ENCODE measurements around the gene ANO6.

ANO6 gene

GRCh38 chr12:45434094-45434493 lies 218.2 kb downstream of the ANO6 start:
- no peak for DNase-seq

DNA sequence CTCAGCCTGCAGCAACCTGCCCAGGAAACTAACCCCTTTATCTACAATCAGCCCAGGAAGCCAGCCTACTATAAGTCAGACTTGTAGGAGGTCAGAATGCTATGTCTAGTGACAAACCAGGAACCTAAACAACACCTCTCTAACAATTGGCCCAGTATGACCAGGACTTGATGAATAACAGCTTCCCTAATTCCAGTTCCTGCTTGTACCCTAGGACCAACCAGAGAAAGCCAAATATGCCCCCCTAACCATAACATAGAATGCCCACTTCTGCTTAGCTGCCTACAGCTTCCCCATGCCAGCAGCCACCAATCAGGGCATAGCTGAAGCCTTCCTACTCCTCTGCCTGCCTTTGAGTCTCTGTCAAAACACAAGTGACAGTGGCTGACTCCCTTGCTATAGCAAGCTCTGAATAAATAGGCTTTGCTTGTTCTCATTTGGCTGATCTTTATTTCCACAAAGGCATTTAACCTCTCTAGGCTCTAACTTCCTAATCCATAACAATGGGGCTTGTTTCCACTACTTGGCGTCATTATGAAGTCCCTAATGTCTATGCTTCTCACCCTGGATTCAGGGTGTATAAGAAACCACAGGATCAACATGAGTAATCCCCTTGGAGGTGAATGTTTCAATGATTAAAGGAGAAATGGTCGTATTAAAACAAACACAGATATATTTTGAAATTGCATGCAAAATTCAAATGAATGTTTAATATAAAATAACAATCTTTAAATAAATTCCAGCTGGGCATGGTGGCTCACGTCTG lies 220.2 kb downstream of the ANO6 start:
- peak in 7 of 58 donors; percentile 1 to 10 (median 4) for DNase-seq

GRCh38 chr12:45439039-45439438 lies 223.1 kb downstream of the ANO6 start:
- no peak for DNase-seq

DNA sequence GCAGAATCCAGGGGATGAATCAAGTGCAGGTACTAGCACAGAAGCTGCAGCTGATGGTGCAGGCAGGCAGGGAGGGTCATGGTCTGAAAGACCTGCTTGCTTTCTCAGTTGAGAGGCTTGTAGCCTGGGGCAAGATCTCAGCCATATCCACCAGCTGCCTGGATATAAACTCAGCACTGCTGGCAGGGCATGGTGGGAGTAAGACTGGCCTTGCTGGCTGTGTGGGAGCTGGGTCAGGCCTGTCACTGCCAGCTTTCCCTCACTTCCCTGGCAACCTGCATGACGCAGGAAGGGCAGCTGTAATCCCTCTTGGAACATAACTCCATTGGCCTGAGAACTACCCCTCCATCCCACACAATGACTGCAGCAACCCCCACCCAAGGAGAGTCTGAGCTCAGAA lies 230.1 kb downstream of the ANO6 start:
- no peak for DNase-seq

DNA sequence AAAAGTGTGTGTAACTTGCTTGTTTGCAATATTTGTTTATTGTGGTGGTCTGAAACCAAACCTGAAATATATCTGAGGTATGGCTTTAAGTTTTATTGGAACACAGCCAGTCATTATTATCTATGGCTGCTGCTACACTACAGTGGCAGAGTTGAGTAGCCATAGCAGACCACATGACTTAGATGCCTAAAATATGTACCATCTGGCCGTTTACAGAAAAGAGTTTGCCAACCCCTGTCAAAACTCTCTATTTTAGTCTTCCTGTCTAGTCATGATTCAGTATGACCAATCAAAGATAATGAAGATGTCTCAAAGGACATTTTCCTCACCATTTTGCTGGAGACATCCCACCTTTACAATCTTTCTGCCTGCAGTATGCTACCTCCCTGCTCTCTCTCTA lies 242.3 kb downstream of the ANO6 start:
- DNase-seq = no peak

DNA sequence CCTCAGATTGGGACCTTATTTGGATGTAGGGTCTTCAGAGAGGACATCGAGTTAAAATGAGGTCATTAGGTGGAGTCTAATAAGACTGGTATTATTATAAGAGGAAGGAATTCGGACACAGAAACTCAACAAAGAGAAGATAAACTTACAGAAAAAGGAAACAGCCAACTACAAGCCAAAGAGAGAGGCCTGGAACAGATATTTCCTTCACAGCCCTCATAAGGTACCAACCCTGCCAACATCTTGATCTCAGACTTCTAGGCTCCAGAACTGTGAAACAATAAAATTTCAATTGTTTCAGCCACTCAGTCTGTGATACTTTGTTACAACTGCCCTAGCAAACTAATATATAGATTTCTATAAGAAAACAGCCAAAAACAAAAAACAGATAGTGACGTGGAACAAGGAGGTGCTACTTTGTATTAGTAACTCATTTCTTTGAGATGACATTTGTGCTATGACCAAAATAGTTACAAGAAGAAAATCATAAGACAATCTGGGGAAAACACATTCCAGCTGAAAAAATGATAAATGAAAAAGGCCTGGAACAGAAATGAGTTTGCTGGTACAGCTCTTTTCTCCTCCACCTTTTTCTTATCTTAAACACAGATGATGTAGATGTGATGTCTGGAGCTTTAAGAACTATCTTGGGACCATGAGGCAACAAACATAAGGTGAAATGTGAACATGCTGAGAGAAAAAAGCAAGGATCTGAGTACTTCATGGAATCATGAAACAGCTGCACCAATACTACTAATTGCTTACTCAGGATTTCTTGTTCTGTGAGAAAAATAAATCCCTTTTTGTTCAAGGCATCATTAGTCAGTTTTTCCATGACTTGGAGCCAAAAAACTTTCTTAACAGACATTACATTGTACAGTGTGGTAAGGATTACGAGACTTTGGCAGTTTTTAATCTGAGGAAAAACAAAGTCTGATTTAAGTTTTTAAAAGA lies 243.2 kb downstream of the ANO6 start:
- no peak for DNase-seq

DNA sequence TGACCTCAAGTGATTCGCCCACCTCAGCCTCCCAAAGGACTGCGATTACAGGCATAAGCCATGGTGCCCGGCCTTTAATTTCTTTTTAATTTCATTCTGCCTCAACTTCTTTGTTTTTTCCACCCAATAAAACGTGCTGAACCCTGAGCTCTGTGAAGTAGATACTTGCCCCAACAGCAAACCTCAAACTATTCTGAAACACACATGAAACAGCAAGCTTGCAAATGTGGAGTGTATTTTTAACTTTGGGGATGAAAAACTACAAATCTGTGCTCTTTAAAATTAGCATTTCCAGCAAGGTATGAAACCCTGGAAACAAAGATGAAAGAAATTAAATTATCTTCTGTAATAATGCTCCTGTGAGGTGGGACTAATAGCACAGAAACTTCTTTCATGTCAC lies 246.6 kb downstream of the ANO6 start:
- no peak for DNase-seq

DNA sequence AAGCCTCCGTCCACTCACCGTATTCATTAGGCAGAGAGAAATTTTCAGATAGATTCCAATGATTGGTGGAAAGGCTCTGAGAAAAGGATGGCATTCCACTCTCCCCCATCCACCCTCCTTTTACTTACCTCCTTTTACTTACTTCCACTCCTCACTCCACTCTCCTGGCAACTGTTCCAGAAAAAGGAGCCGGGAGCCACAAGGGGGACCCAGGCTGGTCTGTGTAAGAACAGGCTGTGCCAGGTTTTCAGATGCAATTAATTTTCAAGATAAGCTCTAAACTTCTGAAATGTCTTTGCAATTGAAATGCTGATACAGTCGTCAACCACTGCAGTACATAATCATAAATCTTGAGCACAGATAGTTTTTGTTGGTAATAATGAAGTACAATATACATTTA lies 248.8 kb downstream of the ANO6 start:
- no peak for DNase-seq

GRCh38 chr12:45468751-45469615 lies 253.1 kb downstream of the ANO6 start:
- no peak for DNase-seq

- no peak for DNase-seq
Measured at GRCh38 chr12:45469902-45470301, 254.0 kb downstream of the ANO6 start.

- DNase-seq = no peak
Measured at GRCh38 chr12:45473636-45474035, 257.7 kb downstream of the ANO6 start.

- no peak for DNase-seq
Measured at GRCh38 chr12:45475594-45475993, 259.7 kb downstream of the ANO6 start.

DNA sequence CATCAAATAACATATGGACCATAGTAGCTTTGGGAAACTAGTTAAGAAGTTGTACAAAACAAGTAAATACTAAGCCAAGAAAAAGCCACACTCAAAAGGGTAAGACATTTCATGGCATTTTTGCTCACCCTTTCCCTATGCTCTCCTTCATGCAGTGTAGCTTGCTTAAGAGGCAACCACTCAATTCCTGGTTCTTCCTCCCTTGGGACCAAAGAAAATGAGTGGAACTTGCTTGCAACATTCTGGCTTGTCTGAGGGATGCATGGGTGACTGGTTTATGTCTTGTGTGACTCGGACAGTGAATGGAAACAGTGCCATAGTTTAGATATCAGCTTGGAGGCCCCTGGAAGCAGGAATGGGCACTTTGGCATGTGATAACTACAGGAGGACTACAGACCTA lies 261.6 kb downstream of the ANO6 start:
- no peak for DNase-seq

DNA sequence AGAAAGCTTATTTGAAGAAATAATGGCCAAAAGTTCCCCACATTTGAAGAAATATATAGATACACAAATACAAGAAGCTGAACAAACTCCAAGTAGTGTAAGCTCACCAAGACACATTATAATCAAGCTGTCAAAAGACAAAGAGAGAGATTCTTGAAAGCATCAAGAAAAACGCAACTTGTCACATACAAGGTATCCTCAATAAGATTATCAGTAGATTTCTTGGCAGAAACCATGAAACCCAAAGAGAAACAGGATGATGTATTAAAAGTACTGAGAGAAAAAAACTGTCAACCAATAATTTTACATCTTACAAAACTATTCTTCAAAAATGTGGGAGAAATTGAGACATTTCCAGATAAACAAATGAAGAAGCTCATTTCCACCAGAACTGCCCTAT lies 263.0 kb downstream of the ANO6 start:
- DNase-seq = no peak

GRCh38 chr12:45481746-45482145 lies 265.9 kb downstream of the ANO6 start:
- no peak for DNase-seq

GRCh38 chr12:45483571-45483970 lies 267.7 kb downstream of the ANO6 start:
- no peak for DNase-seq

Measured in anterior cingulate cortex (tissue), 58 donors.